GM18867 (cell line): ENCODE data around the gene TMEM135.
"Not testable (repeated sequence)": the region's sequence is repeated elsewhere in the genome, so short reads cannot be mapped to it uniquely, and the experiment has no call there.

Experiments used
- ATAC-seq: cut with Tn5 transposase; IDR thresholded peaks from one replicate; pipeline ENCODE4 v1.9.1; 2021; ENCODE audit warnings: mild to moderate bottlenecking, moderate library complexity; ENCODE audit not compliant: unreplicated experiment

The TMEM135 gene

GRCh38 chr11:87076260-87076783, 38.6 kb downstream of the TMEM135 start:
- no peak for ATAC-seq

- ATAC-seq: no peak
These were observed 39.2 kb downstream of the TMEM135 start for GRCh38 chr11:87076874-87077429.

DNA sequence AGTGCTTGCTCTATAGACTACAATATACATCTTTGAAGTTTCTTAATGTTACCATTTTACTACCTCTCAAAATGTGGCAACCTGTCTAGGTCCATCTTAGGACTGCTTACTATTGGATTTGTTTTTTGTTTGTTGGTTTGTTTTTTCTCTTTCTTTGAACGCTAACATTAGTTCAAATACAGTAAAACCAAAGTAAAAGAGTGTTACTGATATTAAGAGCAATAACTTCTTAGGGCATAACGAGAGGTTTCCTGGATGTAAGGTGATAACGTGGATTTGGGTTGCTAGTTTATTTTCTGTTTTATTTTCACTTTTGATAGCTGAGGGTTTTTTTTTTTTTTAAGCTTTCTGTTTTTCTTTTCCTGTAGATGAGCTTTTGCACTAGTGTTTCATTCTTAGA, 43.6 kb downstream of the TMEM135 start:
- peak; percentile 82 for ATAC-seq

DNA sequence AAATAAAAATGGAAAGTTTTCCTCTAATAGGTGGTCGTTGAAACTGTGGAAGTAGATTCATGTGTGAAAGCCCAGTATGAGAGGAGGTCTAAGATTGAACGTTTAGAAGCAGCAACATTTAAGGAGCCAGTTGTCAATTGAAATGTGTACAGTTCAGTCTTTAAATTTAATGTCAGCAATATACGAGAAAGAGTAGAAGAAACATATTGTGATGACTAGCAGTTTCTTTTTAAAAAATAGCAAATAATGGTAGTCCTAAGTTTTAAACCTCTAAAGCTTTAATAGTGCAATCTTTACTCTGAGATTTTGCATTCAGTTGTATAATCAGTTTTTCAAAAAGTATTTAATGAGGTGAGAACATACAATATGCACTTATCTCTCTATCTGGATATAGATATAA, 44.9 kb downstream of the TMEM135 start:
- no peak for ATAC-seq

DNA sequence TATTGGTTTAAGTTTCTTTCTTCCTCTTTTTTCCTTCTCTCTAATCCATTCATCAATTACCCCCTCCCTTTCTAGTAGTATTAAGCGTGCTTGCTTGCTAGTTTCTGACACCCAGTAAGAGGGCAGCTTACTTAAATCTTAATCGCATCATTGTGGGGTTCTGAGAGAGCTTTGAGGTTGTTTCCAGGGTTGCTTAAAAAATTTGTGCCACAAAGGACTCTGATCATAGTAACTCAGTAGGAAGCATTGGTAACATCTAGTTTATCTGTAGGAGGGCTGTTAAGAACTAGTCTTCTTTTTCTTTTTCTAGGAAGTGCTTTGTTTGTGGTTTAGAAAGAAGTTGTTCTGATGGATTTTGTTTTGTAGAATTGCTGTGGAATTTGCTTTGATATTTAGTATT, 45.3 kb downstream of the TMEM135 start:
- ATAC-seq: no peak

DNA sequence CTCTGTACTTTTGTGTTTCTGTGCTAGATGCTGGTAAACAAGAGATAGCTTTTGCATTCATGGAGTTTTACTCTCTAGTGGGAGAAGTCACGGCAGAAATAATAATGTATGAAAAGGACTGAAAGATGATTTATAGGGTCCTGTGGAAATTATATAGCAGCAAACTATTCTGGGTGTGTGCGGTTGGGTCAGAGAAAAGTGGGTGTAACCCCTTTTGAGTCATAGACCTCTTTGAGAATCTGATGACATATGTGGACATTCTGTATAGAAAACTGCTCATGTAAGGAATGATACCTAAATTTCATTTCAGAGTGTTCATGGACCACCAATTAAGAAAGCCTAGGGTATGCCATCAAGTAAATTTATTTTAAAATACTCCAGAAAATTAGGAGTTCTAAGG, 54.4 kb downstream of the TMEM135 start:
- ATAC-seq: no peak

DNA sequence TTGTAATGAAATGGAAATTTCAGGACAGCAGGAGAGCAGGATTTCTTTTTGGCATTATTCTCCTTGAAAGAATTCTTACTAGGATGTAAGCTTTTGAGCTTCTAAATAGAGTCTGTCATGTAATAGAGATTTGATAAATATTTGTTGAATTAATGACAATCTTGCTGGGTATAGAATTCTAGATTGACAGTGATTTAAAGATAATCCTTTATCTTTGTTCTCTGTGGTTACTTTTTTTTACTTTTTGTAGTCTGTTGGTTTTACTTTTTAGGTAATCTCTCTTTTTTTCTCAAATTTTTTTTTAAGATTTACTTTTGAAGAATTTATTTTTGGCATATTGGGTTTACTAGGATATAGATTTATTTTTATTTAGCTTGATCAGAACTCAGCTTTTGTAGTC, 54.8 kb downstream of the TMEM135 start:
- no peak for ATAC-seq

- ATAC-seq: peak; percentile 96
These were observed 59.8 kb downstream of the TMEM135 start for GRCh38 chr11:87097582-87097981.

GRCh38 chr11:87101956-87102580, 64.3 kb downstream of the TMEM135 start:
- no peak for ATAC-seq

GRCh38 chr11:87105826-87106225, 68.1 kb downstream of the TMEM135 start:
- not testable (repeated sequence) for ATAC-seq

DNA sequence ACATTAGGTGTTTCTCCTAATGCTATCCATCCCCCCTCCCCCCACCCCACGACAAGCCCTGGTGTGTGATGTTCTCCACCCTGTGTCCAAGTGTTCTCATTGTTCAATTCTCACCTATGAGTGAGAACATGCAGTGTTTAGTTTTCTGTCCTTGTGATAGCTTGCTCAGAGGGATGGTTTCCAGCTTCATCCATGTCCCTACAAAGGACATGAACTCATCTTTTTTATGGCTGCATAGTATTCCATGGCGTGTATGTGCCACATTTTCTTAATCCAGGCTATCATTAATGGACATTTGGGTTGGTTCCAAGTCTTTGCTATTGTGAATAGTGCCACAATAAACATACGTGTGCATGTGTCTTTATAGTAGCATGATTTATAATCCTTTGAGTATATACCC, 69.6 kb downstream of the TMEM135 start:
- not testable (repeated sequence) for ATAC-seq

DNA sequence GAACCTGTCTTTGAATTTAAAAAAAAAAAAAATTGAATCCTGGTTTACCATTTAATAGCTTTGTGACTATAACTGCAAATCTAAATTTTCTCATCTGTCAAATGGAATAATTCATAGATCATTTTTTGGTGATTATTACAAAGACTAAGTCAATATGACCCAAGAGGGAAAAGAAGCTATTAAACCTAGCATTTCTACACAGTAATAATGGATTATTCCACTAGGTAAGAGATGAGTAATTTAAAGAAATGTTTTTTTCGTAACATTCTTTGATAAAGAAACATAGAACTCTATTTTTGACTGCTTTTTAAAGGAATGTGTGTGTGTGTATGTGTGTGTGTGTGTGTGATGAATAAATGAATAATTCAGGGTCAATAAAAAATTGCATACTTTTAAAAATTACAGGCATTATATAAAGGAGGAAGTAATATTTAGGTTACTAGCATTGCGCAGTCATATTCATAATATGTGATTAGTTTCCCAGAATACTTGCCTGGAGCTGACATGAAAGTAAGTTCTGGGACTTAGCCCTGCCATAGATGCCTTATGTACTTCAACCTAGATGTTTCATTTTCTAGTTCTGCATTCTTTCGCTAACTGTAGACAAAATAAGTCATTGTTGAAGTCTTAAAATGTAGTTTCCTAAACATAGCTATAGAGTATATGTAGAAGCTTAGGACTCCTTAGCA, 72.9 kb downstream of the TMEM135 start:
- no peak for ATAC-seq

GRCh38 chr11:87114093-87114492, 76.4 kb downstream of the TMEM135 start:
- no peak for ATAC-seq

GRCh38 chr11:87116185-87116584, 78.5 kb downstream of the TMEM135 start:
- no peak for ATAC-seq

GRCh38 chr11:87120937-87121336, 83.2 kb downstream of the TMEM135 start:
- ATAC-seq: no peak

DNA sequence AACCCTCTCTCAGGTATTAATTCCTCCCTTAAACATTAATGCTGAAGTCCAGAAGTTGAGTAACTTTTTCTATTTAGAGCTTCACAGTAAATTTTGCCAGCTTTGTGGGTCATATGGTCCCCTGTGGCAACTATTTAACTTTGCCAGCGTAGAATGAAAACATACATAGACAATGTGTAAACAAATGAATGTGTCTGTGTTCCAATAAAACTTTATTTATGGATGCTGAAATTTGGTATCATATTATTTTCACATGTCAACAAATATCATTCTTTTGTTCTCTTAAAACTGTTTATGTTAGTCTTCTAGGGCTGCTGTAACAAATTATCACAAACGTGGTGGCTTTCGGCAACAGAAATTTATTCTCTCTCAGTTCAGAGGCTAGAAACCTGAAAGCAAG, 85.1 kb downstream of the TMEM135 start:
- ATAC-seq: no peak

- no peak for ATAC-seq
These were observed 87.5 kb downstream of the TMEM135 start for GRCh38 chr11:87125257-87125656.

GRCh38 chr11:87127101-87127500, 89.4 kb downstream of the TMEM135 start:
- ATAC-seq: no peak

DNA sequence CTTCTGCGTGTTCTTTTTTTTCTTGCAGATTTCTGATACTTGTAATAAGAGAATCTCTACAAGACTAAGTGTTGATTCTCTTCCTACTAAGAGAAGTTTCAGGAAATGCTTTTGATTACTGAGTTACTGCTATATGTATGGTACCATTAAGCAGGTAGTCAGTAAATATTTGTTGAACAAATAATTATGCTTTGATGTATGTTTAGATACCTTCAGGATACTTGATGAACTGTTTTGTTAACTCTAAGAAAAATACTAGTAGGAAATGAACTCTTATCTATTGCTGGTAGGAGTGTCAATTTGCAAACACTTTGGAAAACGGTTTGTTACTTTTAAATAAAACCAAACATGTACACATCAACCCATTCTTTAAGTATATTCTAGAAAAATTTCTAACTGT, 90.6 kb downstream of the TMEM135 start:
- ATAC-seq: no peak

DNA sequence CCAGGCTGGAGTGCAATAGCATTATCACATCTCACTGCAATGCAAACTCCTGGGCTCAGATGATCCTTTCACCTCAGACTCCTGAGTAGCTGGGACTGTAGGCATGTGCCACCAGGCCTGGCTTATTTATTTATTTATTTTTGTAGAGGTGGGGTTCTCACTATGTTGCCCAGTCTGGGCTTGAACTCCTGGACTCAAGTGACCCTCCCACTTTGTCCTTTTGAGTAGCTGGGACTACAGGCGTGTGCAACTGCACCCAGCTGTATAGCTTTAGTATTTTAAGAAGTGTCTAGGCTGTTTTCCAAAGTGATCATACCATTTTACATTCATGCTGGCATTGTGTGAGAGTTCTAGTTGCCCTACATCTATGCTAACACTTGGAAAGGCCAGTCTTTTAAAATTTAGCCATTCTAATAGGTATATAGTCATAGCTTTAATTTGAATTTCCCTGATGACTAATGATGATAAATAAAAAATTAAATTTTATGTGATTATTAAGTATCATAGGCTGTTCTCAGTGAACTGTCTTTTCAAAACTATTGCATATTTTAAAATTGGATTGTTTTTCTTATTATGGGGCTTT, 96.9 kb downstream of the TMEM135 start:
- no peak for ATAC-seq

- ATAC-seq: no peak
These were observed 98.5 kb downstream of the TMEM135 start for GRCh38 chr11:87136236-87136635.

DNA sequence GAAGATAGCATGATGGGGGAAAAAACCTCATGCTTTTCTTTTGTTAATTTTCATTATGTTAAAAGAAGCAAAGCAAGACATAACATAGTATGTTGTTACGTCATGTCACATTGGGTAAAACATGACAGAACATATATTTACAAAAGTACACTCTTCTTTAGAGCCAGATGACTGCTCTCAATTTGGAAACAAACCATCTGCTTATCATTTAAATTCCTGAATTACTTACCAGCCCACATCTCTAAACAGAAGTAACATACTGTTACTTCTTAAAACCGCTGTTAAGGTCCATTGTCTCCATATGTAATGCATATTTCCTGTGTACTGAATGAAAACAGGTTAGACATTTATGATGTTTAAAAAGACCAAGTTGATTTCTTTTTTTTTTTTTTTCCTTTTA, 100.0 kb downstream of the TMEM135 start:
- ATAC-seq: no peak
